Epithelial cell of esophagus (primary cell): Measurements from ENCODE around the gene GGNBP2.

ENCODE experiments used
- DNase-seq: peaks from one replicate; pipeline ENCODE4 v3.0.0; 2010; ENCODE audit warnings: low read depth
- H3K4me3 ChIP-seq: 2 replicates; pipeline ENCODE4 v1.5.1; 2011; ENCODE audit warnings: mild to moderate bottlenecking, low read length, control low read depth
- TF ChIP-seq, protein P1 (sequence below): IDR thresholded peaks from 2 replicates; pipeline ENCODE4 v1.5.1; 2011; ENCODE audit warnings: low read depth, mild to moderate bottlenecking, low read length, control low read depth, inconsistent platforms; ENCODE audit not compliant: insufficient read depth; ENCODE audit errors: missing control alignments

The GGNBP2 gene

GRCh38 chr17:36610474-36610873 is 65.8 kb downstream of the GGNBP2 start:
- DNase-seq, result peak; percentile 30
- TF ChIP-seq, protein P1, sequence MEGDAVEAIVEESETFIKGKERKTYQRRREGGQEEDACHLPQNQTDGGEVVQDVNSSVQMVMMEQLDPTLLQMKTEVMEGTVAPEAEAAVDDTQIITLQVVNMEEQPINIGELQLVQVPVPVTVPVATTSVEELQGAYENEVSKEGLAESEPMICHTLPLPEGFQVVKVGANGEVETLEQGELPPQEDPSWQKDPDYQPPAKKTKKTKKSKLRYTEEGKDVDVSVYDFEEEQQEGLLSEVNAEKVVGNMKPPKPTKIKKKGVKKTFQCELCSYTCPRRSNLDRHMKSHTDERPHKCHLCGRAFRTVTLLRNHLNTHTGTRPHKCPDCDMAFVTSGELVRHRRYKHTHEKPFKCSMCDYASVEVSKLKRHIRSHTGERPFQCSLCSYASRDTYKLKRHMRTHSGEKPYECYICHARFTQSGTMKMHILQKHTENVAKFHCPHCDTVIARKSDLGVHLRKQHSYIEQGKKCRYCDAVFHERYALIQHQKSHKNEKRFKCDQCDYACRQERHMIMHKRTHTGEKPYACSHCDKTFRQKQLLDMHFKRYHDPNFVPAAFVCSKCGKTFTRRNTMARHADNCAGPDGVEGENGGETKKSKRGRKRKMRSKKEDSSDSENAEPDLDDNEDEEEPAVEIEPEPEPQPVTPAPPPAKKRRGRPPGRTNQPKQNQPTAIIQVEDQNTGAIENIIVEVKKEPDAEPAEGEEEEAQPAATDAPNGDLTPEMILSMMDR, result no peak
- no peak overlapping the region for H3K4me3 ChIP-seq

GRCh38 chr17:36611345-36612072 is 66.8 kb downstream of the GGNBP2 start:
- no peak overlapping the region for H3K4me3 ChIP-seq
- TF ChIP-seq, protein P1, result no peak
- peak; percentile 95 for DNase-seq

DNA sequence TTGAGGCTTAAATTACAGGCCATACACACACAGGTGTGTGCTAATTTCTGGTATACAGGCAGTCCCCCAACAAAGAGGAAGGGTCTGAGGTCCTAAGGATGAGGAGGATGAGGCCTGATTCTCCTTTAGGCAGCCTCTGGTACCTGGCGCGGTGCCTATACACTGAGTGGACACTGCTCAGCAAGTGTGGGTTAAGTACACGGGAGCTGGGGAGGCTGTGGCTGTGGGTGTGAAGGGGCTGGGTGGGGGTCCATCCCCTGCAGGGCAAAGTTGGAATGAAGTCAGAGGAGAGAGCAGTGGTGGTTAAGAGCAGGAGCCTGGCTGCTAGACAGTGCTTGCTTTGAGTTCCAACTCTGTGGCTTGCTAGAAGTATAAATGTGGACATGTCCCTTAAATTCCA is 67.6 kb downstream of the GGNBP2 start:
- no peak for DNase-seq
- H3K4me3 ChIP-seq, result no peak overlapping the region
- TF ChIP-seq, protein P1, result no peak

- no peak for DNase-seq
- TF ChIP-seq, protein P1, result no peak
- no peak overlapping the region for H3K4me3 ChIP-seq
Observed at GRCh38 chr17:36613155-36613554, 68.4 kb downstream of the GGNBP2 start.

DNA sequence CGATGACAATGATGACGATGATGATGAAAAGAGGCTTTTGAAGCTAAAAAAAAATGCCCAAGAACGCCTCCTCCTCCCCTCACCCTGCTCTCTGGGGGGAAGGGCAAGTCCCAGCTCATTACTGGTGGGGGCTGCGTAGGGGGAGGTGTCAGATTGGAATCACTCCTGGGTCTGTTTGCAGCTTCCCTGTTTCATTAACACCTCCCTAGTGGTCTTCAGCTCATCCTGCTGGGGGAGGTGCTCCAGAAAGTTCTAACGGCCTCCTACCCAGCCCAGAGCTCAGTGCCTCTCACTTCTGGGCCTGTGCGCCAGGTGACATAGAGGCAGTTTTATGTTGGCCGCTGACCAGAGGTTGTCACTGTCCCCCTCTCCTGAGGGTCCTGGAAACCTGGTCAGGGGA is 69.4 kb downstream of the GGNBP2 start:
- TF ChIP-seq, protein P1, result no peak
- no peak overlapping the region for H3K4me3 ChIP-seq
- no peak for DNase-seq

GRCh38 chr17:36614933-36615332 is 70.2 kb downstream of the GGNBP2 start:
- DNase-seq, result no peak
- no peak overlapping the region for H3K4me3 ChIP-seq
- TF ChIP-seq, protein P1, result no peak
